Measurements from ENCODE around the gene SLC9A5. TPM values are rescaled to one million over a fixed set of nuclear protein-coding genes. Genes with fewer than 3 reads are reported as not detected.

Gene SLC9A5
- total and polyA plus RNA-seq, 7 experiments from 2014 or later: 0.11 to 3.7 (median 1.7) TPM

DNA sequence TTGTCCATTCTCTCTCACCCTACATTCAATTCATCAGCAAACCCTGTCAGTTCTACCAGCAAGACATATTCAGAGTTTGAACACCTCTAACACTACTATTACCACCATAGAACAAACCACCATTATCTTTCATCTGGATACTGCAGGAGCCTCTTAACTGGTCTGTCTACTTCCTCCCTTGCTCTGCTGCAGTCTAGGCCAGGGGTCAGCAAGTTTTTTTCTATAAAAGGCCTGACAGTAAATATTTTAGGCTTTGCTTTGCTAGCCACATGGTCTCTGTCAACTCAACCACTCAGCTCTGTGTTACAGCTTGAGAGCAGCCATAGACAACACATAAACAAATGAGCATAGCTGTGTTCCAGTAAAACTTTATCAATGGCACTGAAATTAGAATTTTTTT, 63.9 kb downstream of the SLC9A5 start:
- Mint-ChIP-seq H3K4me1 (peaks cover 0 to 29% (median 4%) of the 10 kb centered on the region in 7 donors), H3K9me3 (no peaks in the 10 kb centered on the region), H3K27ac (peak overlapping the region in 1 of 9 donors; percentile 76), H3K36me3 (peaks cover 0 to 2% (median 0%) of the 10 kb centered on the region in 5 donors), H3K4me3 (no peak overlapping the region), H3K27me3 (peaks cover 0 to 8% (median 3%) of the 10 kb centered on the region in 5 donors)
- Histone ChIP-seq H3K4me1 (ENCODE audit: control insufficient read depth in 2 of 2, insufficient read depth in 2 of 2, low read length in 2 of 2) (no peaks in the 10 kb centered on the region), H3K27me3 (ENCODE audit: control insufficient read depth in 2 of 2, insufficient read depth in 2 of 2, low read length in 2 of 2) (peaks cover 0 to 4% of the 10 kb centered on the region in 2 donors), H3K36me3 (ENCODE audit: control insufficient read depth in 2 of 3, insufficient read depth in 3 of 3, low read length in 3 of 3) (no peaks in the 10 kb centered on the region), H3K27ac (ENCODE audit: low read depth, low read length) (no peak overlapping the region), H3K4me3 (ENCODE audit: low read length) (no peak overlapping the region), H3K9me3 (ENCODE audit: control insufficient read depth in 2 of 3, low read length in 3 of 3) (no peaks in the 10 kb centered on the region)
- POLR2A ChIA-PET: no interaction called here
- DNase-seq (no peak), ATAC-seq (no peak)
- intact Hi-C loops (cut with micrococcal nuclease): no loop called here
- CTCF ChIA-PET: no interaction called here

DNA sequence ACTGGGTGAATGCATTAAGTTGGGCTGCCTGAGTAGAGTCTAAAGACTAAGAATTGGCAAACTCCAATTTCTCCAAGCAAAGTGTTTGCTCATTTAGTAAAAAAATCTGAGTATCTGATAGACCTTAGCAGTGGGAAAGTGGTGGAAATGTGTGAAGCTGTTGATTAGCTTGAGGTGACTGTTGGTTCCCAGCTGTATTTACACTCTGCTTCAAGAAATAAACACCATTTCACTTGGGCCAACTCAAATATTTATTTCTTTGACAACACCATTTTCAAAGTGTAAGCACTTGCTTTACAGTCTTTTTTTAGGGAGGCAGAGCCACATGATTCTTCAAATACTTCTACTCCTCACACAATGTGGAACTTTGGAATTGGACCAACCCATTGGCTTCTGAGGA, 69.1 kb downstream of the SLC9A5 start:
- Mint-ChIP-seq H3K36me3 (no peaks in the 10 kb centered on the region), H3K27ac (no peak overlapping the region), H3K4me3 (no peak overlapping the region), H3K4me1 (peaks cover 0 to 3% (median 0%) of the 10 kb centered on the region in 7 donors), H3K27me3 (peaks cover 27 to 43% (median 29%) of the 10 kb centered on the region in 5 donors), H3K9me3 (no peaks in the 10 kb centered on the region)
- no peaks in the 10 kb centered on the region for H3K36me3 ChIP-seq (ENCODE audit: control insufficient read depth in 2 of 3, insufficient read depth in 3 of 3, low read length in 3 of 3)
- intact Hi-C loops (cut with micrococcal nuclease): no loop called here
- H3K27me3 ChIP-seq (ENCODE audit: control insufficient read depth in 2 of 2, insufficient read depth in 2 of 2, low read length in 2 of 2): peaks cover 0 to 4% of the 10 kb centered on the region in 2 donors
- no peak overlapping the region for H3K27ac ChIP-seq (ENCODE audit: low read depth, low read length)
- H3K4me1 ChIP-seq (ENCODE audit: control insufficient read depth in 2 of 2, insufficient read depth in 2 of 2, low read length in 2 of 2): no peaks in the 10 kb centered on the region
- ATAC-seq: no peak
- ChIA-PET POLR2A (no interaction called here), CTCF (no interaction called here)
- no peak overlapping the region for H3K4me3 ChIP-seq (ENCODE audit: low read length)
- DNase-seq: no peak
- H3K9me3 ChIP-seq (ENCODE audit: control insufficient read depth in 2 of 3, low read length in 3 of 3): no peaks in the 10 kb centered on the region

Small RNA genes within 50 kb of the gene (microRNA-seq; reads per million reads assigned to microRNA genes)
- gene MIR328 (ENCODE audit: borderline microRNAs expressed): 154 reads per million, percentile 59 among the genes with 10 or more reads in this experiment

Other genes with a start within 250 kb of the SLC9A5 start
- gene CBFB, start 219.8 kb upstream of the SLC9A5 start, total RNA-seq: 100 to 1,000 TPM in 1 of 5 experiments, 10 to 100 TPM in 4; 75.4 to 223 (median 94.4) TPM
- 10 to 100 TPM; 53.2 to 56.3 TPM for gene CBFB, start 219.8 kb upstream of the SLC9A5 start, polyA plus RNA-seq
- 10 to 100 TPM; 17.8 to 29.6 (median 21.2) TPM for gene PHAF1, start 139.0 kb upstream of the SLC9A5 start, total RNA-seq
- gene PHAF1, start 139.0 kb upstream of the SLC9A5 start, polyA plus RNA-seq: 10 to 100 TPM in 1 of 2 donors, 1 to 10 TPM in 1; 8.9 to 21.4 TPM
- gene B3GNT9, start 98.0 kb upstream of the SLC9A5 start, total RNA-seq: 10 to 100 TPM in 1 of 5 experiments, 1 to 10 TPM in 4; 1.9 to 13.2 (median 2.7) TPM
- 1 to 10 TPM in 1 of 2 donors, under 1 TPM in 1; 0.78 to 2.4 TPM for gene B3GNT9, start 98.0 kb upstream of the SLC9A5 start, polyA plus RNA-seq
- gene TRADD, start 89.1 kb upstream of the SLC9A5 start, total RNA-seq: 10 to 100 TPM; 47.0 to 92.8 (median 52.8) TPM
- 10 to 100 TPM; 69.8 to 71.1 TPM for gene TRADD, start 89.1 kb upstream of the SLC9A5 start, polyA plus RNA-seq
- 10 to 100 TPM in 2 of 5 experiments, 1 to 10 TPM in 3; 8.7 to 84.7 (median 9.7) TPM for gene FBXL8, start 89.0 kb upstream of the SLC9A5 start, total RNA-seq
- gene FBXL8, start 89.0 kb upstream of the SLC9A5 start, polyA plus RNA-seq: 1 to 10 TPM; 5.2 to 7.8 TPM
- 100 to 1,000 TPM in 1 of 5 experiments, 10 to 100 TPM in 2, 1 to 10 TPM in 2; 9.9 to 150 (median 15.5) TPM for gene HSF4, start 84.2 kb upstream of the SLC9A5 start, total RNA-seq
- gene HSF4, start 84.2 kb upstream of the SLC9A5 start, polyA plus RNA-seq: not detected
- gene NOL3, start 78.4 kb upstream of the SLC9A5 start, total RNA-seq: 10 to 100 TPM in 1 of 5 experiments, 1 to 10 TPM in 3, under 1 TPM in 1; 0.89 to 66.0 (median 1.8) TPM
- gene NOL3, start 78.4 kb upstream of the SLC9A5 start, polyA plus RNA-seq: not detected
- gene MATCAP1, start 65.0 kb upstream of the SLC9A5 start, total RNA-seq: 10 to 100 TPM in 3 of 5 experiments, 1 to 10 TPM in 2; 4.3 to 88.1 (median 11.0) TPM
- under 1 TPM; 0.48 to 0.78 TPM for gene MATCAP1, start 65.0 kb upstream of the SLC9A5 start, polyA plus RNA-seq
- under 1 TPM in 2 of 5 experiments, not detected in 3; 0.58 to 0.73 TPM for gene EXOC3L1, start 58.8 kb upstream of the SLC9A5 start, total RNA-seq
- not detected for gene EXOC3L1, start 58.8 kb upstream of the SLC9A5 start, polyA plus RNA-seq
- gene E2F4, start 56.8 kb upstream of the SLC9A5 start, total RNA-seq: 100 to 1,000 TPM in 1 of 5 experiments, 10 to 100 TPM in 4; 67.1 to 133 (median 73.0) TPM
- 10 to 100 TPM; 59.4 to 97.9 TPM for gene E2F4, start 56.8 kb upstream of the SLC9A5 start, polyA plus RNA-seq
- 1 to 10 TPM; 2.6 to 9.1 (median 7.5) TPM for gene ELMO3, start 49.8 kb upstream of the SLC9A5 start, total RNA-seq
- gene ELMO3, start 49.8 kb upstream of the SLC9A5 start, polyA plus RNA-seq: under 1 TPM in 1 of 2 donors, not detected in 1; 0.07 TPM
- gene TMEM208, start 21.8 kb upstream of the SLC9A5 start, total RNA-seq: 10 to 100 TPM; 27.6 to 44.8 (median 32.7) TPM
- 10 to 100 TPM; 79.7 to 88.3 TPM for gene TMEM208, start 21.8 kb upstream of the SLC9A5 start, polyA plus RNA-seq
- 10 to 100 TPM; 23.7 to 81.7 (median 35.1) TPM for gene FHOD1, start 1.5 kb upstream of the SLC9A5 start, total RNA-seq
- 1 to 10 TPM; 3.6 to 3.7 TPM for gene FHOD1, start 1.5 kb upstream of the SLC9A5 start, polyA plus RNA-seq
- 10 to 100 TPM; 18.9 to 32.3 (median 26.1) TPM for gene PLEKHG4, start 30.6 kb downstream of the SLC9A5 start, total RNA-seq
- gene PLEKHG4, start 30.6 kb downstream of the SLC9A5 start, polyA plus RNA-seq: 1 to 10 TPM; 6.2 to 9.1 TPM
- gene KCTD19, start 77.8 kb downstream of the SLC9A5 start, total RNA-seq: under 1 TPM in 2 of 5 experiments, not detected in 3; 0.05 to 0.39 TPM
- not detected for gene KCTD19, start 77.8 kb downstream of the SLC9A5 start, polyA plus RNA-seq
- gene LRRC36, start 77.8 kb downstream of the SLC9A5 start, total RNA-seq: under 1 TPM in 2 of 5 experiments, not detected in 3; 0.50 to 0.56 TPM
- gene LRRC36, start 77.8 kb downstream of the SLC9A5 start, polyA plus RNA-seq: not detected
- gene TPPP3, start 144.5 kb downstream of the SLC9A5 start, total RNA-seq: 10 to 100 TPM in 1 of 5 experiments, under 1 TPM in 1, not detected in 3; 0.37 to 18.7 TPM
- gene TPPP3, start 144.5 kb downstream of the SLC9A5 start, polyA plus RNA-seq: under 1 TPM in 1 of 2 donors, not detected in 1; 0.19 TPM
- gene ZDHHC1, start 167.5 kb downstream of the SLC9A5 start, total RNA-seq: 1 to 10 TPM in 1 of 5 experiments, under 1 TPM in 2, not detected in 2; 0.34 to 3.6 (median 0.48) TPM
- gene ZDHHC1, start 167.5 kb downstream of the SLC9A5 start, polyA plus RNA-seq: not detected
- gene HSD11B2, start 182.1 kb downstream of the SLC9A5 start, total RNA-seq: under 1 TPM in 1 of 5 experiments, not detected in 4; 0.17 TPM
- gene HSD11B2, start 182.1 kb downstream of the SLC9A5 start, polyA plus RNA-seq: not detected
- 100 to 1,000 TPM in 1 of 5 experiments, 10 to 100 TPM in 4; 35.8 to 104 (median 54.7) TPM for gene ATP6V0D1, start 232.2 kb downstream of the SLC9A5 start, total RNA-seq
- 100 to 1,000 TPM in 1 of 2 donors, 10 to 100 TPM in 1; 61.5 to 102 TPM for gene ATP6V0D1, start 232.2 kb downstream of the SLC9A5 start, polyA plus RNA-seq
- not detected for gene AGRP, start 234.6 kb downstream of the SLC9A5 start, total RNA-seq
- not detected for gene AGRP, start 234.6 kb downstream of the SLC9A5 start, polyA plus RNA-seq